ENCODE results near the gene AP4S1. TPM values are rescaled to one million over a fixed set of nuclear protein-coding genes. Genes with fewer than 3 reads are reported as not detected.

Gene AP4S1
- total and polyA plus RNA-seq, 4 donors: 5.4 to 10.7 (median 7.3) TPM

GRCh38 chr14:31043379-31043778, 17.9 kb downstream of the AP4S1 start:
- no peak overlapping the region for H3K9ac ChIP-seq (ENCODE audit: insufficient read depth in 1 of 2, low read length in 2 of 2)
- H3K4me3 ChIP-seq: no peak overlapping the region
- H3K27ac ChIP-seq (ENCODE audit: low read depth in 1 of 2, low read length in 1 of 2): no peak overlapping the region
- no peaks in the 10 kb centered on the region for H3K4me1 ChIP-seq (ENCODE audit: control insufficient read depth in 5 of 5, insufficient read depth in 5 of 5, low read length in 5 of 5)
- WGBS, 2 donors: 74 to 85% methylated on average over 3 of the region's 3 CpGs
- no peaks in the 10 kb centered on the region for H3K27me3 ChIP-seq (ENCODE audit: control insufficient read depth in 3 of 3, insufficient read depth in 3 of 3, low read length in 2 of 3)
- ATAC-seq (ENCODE audit: insufficient read depth, low FRiP score) (no peak), DNase-seq (no peak)
- no peaks in the 10 kb centered on the region for H3K36me3 ChIP-seq (ENCODE audit: control insufficient read depth in 4 of 4, insufficient read depth in 4 of 4, low read length in 4 of 4)
- no peaks in the 10 kb centered on the region for H3K9me3 ChIP-seq (ENCODE audit: control insufficient read depth in 4 of 4, insufficient read depth in 3 of 4, low read length in 3 of 4)
- TF ChIP-seq CTCF (IDR thresholded peaks at IDR 0.05; ENCODE audit: control extremely low read depth, extremely low read depth): no peak

GRCh38 chr14:31045501-31046080, 20.1 kb downstream of the AP4S1 start:
- H3K4me1 ChIP-seq (ENCODE audit: control insufficient read depth in 5 of 5, insufficient read depth in 5 of 5, low read length in 5 of 5): no peaks in the 10 kb centered on the region
- H3K9ac ChIP-seq (ENCODE audit: insufficient read depth in 1 of 2, low read length in 2 of 2): no peak overlapping the region
- DNase-seq (no peak), ATAC-seq (ENCODE audit: insufficient read depth, low FRiP score) (no peak)
- no peak overlapping the region for H3K27ac ChIP-seq (ENCODE audit: low read depth in 1 of 2, low read length in 1 of 2)
- WGBS, 2 donors: 98 to 99% methylated on average over 7 to 8 of the region's 8 CpGs
- H3K36me3 ChIP-seq (ENCODE audit: control insufficient read depth in 4 of 4, insufficient read depth in 4 of 4, low read length in 4 of 4): no peaks in the 10 kb centered on the region
- TF ChIP-seq CTCF (IDR thresholded peaks at IDR 0.05; ENCODE audit: control extremely low read depth, extremely low read depth): no peak
- no peak overlapping the region for H3K4me3 ChIP-seq
- H3K9me3 ChIP-seq (ENCODE audit: control insufficient read depth in 4 of 4, insufficient read depth in 3 of 4, low read length in 3 of 4): no peaks in the 10 kb centered on the region
- no peaks in the 10 kb centered on the region for H3K27me3 ChIP-seq (ENCODE audit: control insufficient read depth in 3 of 3, insufficient read depth in 3 of 3, low read length in 2 of 3)

GRCh38 chr14:31047503-31047902, 22.1 kb downstream of the AP4S1 start:
- H3K27ac ChIP-seq (ENCODE audit: low read depth in 1 of 2, low read length in 1 of 2): no peak overlapping the region
- no peak for ATAC-seq (ENCODE audit: insufficient read depth, low FRiP score)
- 90 to 97% methylated on average over 10 of the region's 10 CpGs for WGBS, 2 donors
- H3K36me3 ChIP-seq (ENCODE audit: control insufficient read depth in 4 of 4, insufficient read depth in 4 of 4, low read length in 4 of 4): no peaks in the 10 kb centered on the region
- no peak for TF ChIP-seq CTCF (IDR thresholded peaks at IDR 0.05; ENCODE audit: control extremely low read depth, extremely low read depth)
- DNase-seq: no peak
- no peaks in the 10 kb centered on the region for H3K4me1 ChIP-seq (ENCODE audit: control insufficient read depth in 5 of 5, insufficient read depth in 5 of 5, low read length in 5 of 5)
- no peak overlapping the region for H3K4me3 ChIP-seq
- H3K9ac ChIP-seq (ENCODE audit: insufficient read depth in 1 of 2, low read length in 2 of 2): no peak overlapping the region
- H3K9me3 ChIP-seq (ENCODE audit: control insufficient read depth in 4 of 4, insufficient read depth in 3 of 4, low read length in 3 of 4): no peaks in the 10 kb centered on the region
- H3K27me3 ChIP-seq (ENCODE audit: control insufficient read depth in 3 of 3, insufficient read depth in 3 of 3, low read length in 2 of 3): no peaks in the 10 kb centered on the region

GRCh38 chr14:31051023-31051422, 25.6 kb downstream of the AP4S1 start:
- no peak for DNase-seq
- no peak for ATAC-seq (ENCODE audit: insufficient read depth, low FRiP score)
- Histone ChIP-seq H3K9ac (ENCODE audit: insufficient read depth in 1 of 2, low read length in 2 of 2) (no peak overlapping the region), H3K27me3 (ENCODE audit: control insufficient read depth in 3 of 3, insufficient read depth in 3 of 3, low read length in 2 of 3) (no peaks in the 10 kb centered on the region), H3K9me3 (ENCODE audit: control insufficient read depth in 4 of 4, insufficient read depth in 3 of 4, low read length in 3 of 4) (no peaks in the 10 kb centered on the region), H3K27ac (ENCODE audit: low read depth in 1 of 2, low read length in 1 of 2) (no peak overlapping the region), H3K4me1 (ENCODE audit: control insufficient read depth in 5 of 5, insufficient read depth in 5 of 5, low read length in 5 of 5) (peaks cover 0 to 2% (median 0%) of the 10 kb centered on the region in 5 donors), H3K4me3 (no peak overlapping the region), H3K36me3 (ENCODE audit: control insufficient read depth in 4 of 4, insufficient read depth in 4 of 4, low read length in 4 of 4) (no peaks in the 10 kb centered on the region)
- TF ChIP-seq CTCF (IDR thresholded peaks at IDR 0.05; ENCODE audit: control extremely low read depth, extremely low read depth): no peak
- 93 to 97% methylated on average over 7 of the region's 7 CpGs for WGBS, 2 donors

Measured in lung (tissue), 12 donors.